HG03159 (cell line): ENCODE results near the gene ACSS2.

Source experiments
- ATAC-seq: cut with Tn5 transposase; IDR thresholded peaks from one replicate; pipeline ENCODE4 v1.9.1; 2021; ENCODE audit warnings: mild to moderate bottlenecking, moderate library complexity; ENCODE audit not compliant: unreplicated experiment

Gene ACSS2

DNA sequence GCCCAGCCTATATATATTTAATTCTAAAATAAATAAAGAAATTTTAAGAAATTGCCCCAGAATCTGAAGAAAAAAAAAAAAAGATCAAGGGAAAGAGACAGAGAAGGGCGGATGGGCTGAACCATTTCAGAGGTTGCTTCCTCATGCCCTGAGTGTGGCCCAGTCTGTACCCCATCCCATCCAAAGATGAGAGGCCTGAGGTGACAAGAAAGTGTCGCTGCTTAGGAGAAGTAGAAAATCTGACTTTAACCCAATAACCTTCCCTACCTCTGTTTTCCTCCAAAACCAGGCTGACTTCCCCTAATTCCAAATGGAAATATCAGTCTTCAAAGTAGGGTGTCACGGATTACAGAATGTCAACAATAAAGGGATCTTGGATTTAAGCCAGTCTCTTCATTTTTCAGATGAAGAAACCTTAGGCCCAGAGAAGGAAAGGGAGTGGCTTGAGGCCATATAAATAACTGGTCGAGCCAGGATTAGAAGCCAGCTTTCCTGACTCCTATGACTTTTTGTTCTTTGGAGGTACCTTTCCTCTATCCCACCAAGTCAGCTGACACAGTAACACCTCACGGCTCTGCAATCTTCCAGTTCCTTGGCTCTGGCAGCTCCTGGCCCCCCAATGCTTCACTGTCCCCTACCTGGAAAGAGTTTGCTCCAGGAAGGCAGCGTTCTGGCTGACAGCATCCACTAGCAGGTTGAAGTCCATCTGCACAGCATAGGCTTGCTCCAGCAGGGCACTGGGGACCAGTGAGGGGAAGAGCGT lies 69.1 kb downstream of the ACSS2 start:
- ATAC-seq = no peak

DNA sequence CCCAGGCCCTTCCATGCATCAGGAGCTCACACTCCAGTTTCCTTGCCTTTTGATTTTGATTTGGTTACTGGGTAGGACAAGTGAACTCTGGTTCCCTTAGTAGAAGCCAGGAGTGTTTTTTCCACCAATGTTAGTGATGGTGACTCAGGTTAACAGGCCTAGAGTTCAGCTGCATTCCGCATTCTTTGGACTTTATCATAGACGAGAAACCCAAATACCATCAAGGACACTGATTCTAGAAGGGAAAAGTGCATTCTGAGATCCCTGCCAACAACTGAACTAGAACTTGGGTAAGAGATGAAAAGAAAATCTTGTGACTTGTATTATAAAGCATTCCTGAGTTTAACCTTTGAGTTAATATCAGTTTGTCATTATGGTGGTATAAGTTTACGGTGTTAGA lies 70.2 kb downstream of the ACSS2 start:
- no peak for ATAC-seq

- ATAC-seq = no peak
Measured at GRCh38 chr20:34947336-34947735, 70.9 kb downstream of the ACSS2 start.

- ATAC-seq = no peak
Measured at GRCh38 chr20:34948030-34948429, 71.6 kb downstream of the ACSS2 start.

DNA sequence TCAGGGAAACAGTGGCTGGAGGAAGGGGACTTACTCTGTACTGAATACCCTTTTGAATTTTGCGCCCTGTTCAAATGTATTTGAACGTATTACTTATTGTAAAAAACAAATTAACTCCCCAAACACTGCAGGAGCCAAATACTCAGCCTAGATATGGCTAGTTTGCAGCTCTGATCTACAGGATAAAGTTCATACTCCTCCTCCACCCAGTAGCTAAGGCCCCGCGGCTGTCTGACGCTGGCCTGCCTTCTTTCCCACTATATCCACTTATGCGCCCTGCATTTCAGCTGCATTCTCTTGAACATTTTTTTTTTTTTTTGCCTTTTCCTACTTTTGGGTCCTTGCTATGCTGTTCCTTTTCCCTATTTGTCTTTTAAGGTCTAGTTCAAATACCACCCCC lies 72.7 kb downstream of the ACSS2 start:
- ATAC-seq = no peak

DNA sequence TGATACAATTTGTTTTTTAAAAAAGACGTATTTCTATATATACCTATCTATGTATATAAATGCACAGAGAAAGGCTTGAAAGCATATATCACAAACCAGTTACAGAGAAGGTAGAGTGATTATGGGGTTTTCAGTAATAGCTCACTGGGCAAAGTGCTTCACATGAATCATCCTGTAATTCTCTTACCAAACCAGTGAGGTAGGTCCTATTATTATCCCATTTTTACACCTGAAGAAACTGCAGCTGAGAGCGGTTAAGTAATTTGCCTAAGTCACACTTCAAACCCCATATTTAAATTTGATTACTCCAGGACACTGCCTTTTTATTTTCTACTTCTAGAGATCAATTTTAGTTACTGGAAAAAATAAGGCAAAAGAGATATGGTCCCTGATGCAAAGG lies 74.8 kb downstream of the ACSS2 start:
- ATAC-seq = no peak

GRCh38 chr20:34951652-34952051 lies 75.2 kb downstream of the ACSS2 start:
- ATAC-seq = no peak

- ATAC-seq = no peak
Measured at GRCh38 chr20:34952671-34953070, 76.3 kb downstream of the ACSS2 start.

- ATAC-seq = no peak
Measured at GRCh38 chr20:34953960-34954359, 77.5 kb downstream of the ACSS2 start.

DNA sequence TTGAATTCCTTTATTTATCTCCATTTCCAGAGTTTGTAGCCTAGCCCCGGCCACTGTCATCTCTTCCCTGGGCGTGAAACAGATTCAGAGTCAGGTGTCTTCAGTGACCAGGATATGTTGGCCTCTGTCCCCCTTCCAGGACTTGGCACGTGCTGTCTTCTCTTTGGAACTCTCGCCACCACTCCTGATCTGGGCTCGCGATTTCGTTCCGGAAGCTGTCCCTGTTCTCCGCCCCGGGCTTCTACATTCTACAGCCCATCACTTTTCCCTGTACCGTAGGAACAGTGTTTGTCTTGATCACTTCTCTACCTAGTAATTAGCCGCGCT lies 78.5 kb downstream of the ACSS2 start:
- no peak for ATAC-seq

- ATAC-seq = peak; percentile 90
Measured at GRCh38 chr20:34955231-34956040, 79.0 kb downstream of the ACSS2 start, which contains the start of the genes GSS and MYH7B. Gene GSS, minus strand, starts transcription at chr20:34955806. Its CDS starts 3,954 bp downstream, at chr20:34951852. Gene MYH7B, plus strand, starts transcription at chr20:34955868. Its CDS starts 22,138 bp downstream, at chr20:34978006.

DNA sequence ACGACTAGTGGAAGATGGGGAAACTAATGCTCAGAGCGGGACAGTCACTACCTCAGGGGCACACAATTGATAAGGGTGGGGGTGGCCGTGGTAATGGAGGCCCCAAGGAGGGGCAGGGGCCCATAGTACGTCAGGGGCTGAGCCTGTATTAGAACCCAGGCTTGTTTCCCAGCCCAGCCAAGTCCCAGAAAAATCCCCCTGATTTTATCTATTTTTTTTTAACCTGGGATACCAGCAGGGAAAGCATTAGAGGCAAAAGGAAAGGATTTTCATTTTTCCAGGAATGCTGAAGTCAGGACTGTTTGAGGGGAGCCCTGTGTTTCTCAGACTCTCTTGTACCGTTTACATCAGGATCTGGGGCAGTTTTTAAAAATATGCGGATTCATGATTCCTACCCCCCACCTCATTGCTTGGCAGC lies 79.6 kb downstream of the ACSS2 start:
- no peak for ATAC-seq

DNA sequence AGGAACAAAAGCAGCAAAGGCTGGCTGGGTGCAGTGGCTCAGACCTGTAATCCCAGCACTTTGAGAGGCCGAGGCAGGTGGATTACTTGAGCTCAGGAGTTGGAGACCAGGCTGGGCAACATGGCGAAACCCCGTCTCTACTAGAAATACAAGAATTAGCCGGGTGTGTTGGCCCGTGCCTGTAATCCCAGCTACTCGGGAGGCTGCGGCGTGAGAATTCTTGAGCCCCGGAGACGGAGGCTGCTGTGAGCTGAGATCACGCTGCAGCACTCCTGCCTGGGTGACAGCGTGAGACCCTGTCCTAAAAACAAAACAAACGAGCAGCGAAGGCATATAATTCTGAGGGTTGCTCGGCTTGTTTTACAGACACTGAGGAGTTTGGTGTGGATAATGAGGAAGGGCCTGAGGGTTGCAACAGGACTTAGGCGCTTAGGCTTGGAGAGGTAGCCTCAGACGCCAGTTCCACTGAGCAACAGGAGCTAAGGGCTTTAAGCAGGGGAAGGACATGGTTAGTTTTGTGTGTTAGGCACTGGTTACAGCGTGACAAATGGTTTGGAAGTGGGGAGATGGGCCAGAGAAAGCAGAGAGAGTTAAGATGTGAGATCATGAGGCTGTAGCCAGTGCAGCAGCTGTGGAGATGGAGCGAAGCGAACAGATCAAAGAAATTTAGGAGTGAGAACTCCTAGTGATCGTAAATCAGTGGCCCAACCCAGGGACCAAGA lies 80.5 kb downstream of the ACSS2 start:
- no peak for ATAC-seq

DNA sequence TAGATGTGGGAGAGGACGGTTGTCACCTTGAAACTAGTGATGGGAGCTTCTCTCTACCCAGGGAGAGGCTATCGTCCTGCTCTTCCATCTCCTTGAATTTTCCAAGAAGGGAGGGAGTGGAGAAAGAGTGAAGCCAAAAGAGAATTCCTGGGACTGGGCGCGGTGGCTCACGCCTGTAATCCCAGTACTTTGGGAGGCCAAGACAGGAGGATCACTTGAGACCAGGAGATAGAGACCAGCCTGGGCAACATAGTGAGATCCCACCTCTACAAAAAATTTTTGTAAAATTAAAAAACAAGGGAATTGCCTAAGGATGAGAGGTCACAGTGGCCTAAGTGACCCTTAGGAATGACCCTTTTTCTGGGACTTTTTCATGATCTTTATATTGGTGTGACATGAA lies 88.1 kb downstream of the ACSS2 start:
- ATAC-seq = no peak

GRCh38 chr20:34965051-34965450 lies 88.6 kb downstream of the ACSS2 start:
- ATAC-seq = no peak

DNA sequence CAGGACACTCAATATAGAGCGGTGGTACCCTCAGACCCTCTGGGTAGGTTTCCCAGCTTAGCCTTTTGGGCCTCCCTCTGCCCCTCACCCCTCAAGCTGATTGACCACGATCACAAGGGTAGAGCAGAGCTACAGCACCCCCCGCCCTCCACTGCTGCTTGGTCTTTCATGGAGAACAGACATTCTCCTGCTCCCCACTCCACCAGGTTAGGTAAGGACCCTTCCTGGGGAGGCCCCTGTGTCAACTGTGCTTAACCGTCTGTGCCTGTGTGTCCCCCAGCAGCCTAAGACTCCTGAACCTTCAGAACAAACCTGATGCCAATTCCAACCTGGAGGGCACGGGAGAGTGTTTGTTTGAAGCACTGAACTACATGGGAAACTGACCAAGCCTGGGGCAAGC lies 91.0 kb downstream of the ACSS2 start:
- ATAC-seq = no peak

DNA sequence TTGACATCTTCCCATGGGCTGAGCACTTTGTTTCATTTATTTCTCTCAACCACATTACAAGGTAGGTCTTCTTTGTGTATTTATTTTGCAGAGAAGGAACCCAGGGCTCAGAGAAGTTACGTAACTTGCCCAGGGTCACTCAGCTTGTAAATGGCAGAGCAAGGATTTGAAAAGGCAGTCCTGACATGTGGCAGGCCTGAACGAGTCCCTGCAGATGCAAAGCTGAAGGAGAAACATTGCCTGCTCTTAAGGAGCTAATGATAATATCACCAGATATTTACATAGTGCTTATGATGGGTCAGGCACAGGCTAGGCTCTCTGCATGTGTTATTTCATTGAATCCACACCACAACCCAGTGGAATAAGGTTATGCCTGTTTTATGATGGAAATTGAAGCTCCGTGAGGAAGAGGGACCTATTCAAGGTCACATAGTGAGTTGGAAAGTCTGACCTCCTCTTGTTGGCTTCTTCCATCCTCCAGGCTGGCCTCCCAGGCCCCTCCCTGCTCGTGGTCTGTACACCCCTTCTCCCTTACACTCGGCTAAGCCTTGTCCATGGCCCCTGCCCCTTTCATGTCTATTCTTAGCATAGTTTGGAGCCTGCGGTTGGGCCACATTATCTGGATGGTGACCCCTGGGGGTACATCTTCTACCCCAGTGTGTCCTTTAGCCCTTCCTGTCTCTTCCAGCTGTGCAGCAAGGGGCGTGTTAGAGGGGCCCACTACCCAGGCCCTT lies 91.8 kb downstream of the ACSS2 start:
- ATAC-seq = no peak

- ATAC-seq = no peak
Measured at GRCh38 chr20:34970193-34970840, 93.9 kb downstream of the ACSS2 start.

GRCh38 chr20:34970846-34971560 lies 94.6 kb downstream of the ACSS2 start:
- no peak for ATAC-seq
